ENCODE data around the gene OTC.

Gene OTC

DNA sequence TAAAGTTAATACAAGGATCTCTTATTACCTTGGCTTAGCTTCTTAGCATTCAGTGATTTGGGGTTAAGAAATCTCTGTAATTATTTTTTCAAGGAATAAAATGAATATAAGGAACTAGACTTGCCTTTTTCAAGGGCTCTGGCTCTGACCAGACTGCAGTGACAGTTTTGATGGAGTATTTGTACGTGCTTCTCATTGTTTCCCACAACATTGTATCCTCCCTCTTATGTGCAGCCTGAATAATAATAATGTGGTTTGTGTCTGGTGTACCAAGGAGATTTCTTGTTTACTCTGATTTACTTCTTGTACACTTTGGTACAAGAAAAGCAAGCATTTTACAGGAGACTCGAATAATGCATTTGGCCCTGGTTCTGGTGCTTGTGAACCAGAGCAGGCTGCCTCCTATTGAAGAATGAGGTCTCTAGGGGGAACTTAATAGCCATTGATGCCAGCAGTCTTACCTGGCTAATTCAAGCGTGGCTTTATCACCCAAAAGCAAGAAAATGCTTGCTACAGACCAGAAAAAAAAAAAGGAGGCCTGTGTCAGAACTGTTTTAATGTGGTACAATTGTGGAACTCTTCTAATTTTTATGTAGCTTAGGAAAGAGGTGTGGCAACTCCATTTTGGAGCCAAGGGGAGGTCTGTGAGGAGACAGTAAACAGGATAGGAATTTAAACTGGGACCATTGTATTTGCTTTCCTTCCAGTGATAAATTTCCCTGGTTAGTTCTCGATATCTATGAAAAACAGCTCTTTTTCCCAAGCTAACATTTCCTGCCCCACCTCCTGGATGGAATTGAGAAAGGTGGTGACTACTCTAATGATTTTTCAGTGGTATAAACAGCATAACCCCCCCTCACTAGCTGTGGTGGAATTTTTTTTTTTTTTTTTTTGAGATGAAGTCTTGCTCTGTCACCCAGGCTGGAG is 5.6 kb downstream of the OTC start:
- DNase-seq (ENCODE audit: low read depth), result no peak

DNA sequence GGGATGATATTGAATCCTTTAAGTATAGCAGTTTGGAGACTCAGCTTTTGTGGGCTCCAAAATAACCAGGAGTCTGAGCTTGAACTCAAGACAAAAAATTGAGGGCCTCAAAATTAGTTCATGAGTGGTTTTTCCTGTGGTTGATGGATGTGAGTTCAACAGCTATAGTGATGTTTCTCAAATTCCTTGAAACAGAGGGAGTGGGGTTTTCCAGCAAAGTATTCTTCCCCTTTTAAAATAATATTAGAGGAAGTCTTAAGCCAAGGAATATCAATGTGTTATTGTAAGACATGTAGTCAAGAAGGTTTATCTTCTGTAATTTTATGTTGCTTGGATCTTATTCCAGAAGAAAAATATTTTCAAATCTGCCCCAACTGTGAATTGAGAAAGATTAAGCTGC is 10.6 kb downstream of the OTC start:
- no peak for DNase-seq (ENCODE audit: low read depth)

DNA sequence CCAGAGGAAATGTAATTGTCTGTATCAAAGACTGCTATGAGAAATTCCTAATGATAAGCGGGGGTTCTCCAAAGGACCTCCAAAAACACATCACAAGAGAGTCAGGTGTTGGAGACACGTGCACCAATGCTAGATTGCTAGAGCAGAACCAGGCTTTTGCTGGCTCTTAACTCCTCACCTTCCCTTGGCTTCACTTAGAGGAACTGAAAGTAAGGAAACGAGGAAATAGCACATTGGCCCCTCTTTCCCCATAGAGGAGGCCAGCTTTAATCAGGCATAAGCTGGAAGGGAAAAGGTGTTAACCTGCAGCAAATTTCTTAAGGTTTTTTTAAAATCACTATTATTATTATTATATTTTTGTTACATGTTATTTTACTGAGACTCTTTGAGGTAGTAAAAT is 13.6 kb downstream of the OTC start:
- no peak for DNase-seq (ENCODE audit: low read depth)

DNA sequence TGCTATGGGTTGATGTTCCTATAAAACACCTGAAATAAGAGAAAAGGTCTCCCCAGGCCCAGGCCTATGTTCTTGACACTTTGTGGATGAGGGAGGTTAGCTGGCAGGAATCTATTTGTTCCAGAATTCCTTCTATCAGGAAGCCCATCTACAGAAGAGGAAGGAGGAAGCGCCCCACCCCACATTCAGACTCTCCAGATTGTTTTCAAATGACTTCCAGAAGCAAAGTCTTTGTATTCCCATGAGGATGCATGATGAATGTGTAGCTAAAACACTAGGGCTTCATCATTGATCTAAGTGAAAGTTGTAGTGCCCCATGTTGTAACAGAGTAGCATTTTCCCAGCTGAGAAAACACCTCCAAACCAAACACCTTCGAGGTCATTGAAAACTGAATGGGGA is 16.4 kb downstream of the OTC start:
- DNase-seq (ENCODE audit: low read depth), result no peak

DNA sequence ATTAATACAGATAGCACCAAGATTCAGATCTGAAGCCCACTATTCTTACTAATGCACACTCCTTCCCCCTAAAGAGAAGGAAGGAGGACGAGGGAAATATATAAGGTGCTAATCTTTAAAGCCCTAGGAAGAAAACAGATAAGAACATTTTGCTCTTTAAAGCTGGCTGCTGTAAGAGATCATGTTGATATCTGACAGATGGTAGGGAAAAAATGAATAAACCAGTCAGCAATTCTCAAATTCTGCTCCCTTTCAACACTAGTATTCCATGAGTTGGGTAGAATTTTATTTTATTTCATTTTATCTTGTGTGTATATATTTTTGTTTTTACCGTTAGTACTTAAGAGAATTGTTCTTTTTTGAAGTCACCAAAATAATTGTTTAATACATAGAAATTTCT is 19.2 kb downstream of the OTC start:
- no peak for DNase-seq (ENCODE audit: low read depth)

DNA sequence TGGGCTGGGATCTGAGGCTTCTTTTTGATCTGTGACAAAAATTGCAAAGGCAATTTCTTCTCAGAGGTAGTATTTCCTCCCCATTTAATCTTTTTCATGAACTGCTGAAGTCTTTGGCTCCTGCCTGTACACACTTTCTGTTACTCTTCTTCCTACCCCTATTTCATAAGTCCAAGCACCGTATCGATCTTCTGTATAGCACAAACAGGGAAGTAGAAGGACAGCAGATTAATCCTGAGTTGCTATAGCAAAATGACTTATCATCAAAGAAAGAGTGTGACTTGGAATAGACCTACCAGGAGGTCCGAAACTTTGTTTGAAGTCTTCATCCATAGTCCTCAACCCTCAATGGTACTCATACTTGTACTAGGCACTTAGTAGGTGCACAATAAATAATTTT is 22.0 kb downstream of the OTC start:
- DNase-seq (ENCODE audit: low read depth), result no peak

DNA sequence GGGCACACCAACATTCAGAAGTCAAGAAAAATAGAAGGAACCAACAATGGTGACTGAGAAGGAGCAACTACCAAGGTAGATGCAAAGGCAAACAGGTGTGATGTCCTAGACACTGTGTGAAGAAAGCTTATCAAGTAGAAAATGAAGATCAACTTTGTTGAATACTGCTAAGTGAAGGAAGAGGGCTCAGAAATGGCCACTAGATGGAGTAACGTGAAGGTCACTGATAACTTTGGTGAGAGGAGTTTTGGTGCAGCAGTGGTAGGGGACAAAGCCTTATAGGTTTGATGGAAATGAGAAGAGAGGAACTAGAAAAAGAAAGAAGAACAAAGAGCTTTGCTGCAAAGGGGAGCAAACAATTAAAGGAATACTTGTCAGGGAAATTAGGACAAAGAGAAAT is 23.5 kb downstream of the OTC start:
- peak; percentile 13 for DNase-seq (ENCODE audit: low read depth)

DNA sequence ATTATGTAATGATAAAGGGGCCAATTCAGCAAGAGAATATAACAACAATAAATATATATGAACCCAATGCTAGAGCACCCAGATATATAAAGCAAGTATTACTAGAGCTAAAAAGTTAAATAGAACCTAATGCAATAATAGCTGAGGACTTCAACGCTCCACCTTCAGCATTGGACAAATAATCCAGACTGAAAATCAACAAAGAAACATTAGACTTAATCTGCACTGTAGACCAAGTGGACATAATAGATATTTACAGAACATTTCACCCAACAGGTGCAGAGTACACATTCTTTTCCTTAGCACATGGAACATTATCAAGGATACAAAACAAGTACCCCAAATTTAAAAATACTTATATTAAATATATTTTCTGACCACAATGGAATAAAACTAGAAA is 24.3 kb downstream of the OTC start:
- DNase-seq (ENCODE audit: low read depth), result no peak

DNA sequence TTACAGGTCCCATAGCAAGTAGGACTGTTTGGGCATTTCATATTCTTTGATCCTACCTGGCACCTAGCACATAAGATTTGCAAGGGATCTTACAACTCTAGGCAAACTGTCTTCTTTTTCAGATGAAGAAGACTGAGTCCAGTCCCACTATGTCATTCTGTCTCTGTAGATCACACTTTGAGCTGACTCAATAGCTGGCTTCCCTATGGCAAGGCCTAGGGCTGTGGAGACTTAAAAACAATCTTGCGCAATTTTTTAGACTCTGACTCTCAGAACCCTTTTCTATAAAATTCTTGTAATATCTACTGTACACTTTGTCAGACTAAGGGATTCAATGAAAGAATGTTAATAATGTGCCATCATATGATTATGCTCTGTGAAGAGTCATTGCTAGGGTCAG is 26.7 kb downstream of the OTC start:
- DNase-seq (ENCODE audit: low read depth), result peak; percentile 11

DNA sequence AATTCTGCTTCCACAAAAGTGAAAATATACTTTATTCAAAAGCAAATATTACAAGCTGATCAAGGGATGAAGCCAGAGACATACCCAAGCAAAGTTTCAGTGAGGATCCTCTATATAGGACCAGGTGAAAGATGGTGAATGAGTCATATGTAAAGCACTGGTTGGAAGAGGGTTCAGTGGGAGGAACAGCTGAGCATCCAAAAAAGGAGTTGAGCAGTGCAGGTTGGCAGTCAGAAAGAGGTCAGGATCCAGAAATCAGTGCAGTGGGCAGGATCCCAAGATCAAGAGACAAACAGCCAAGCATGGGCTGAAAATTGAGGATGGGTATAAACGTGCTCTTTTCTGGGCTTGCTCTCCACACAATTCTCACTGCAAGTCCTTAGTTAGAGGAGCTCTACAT is 30.3 kb downstream of the OTC start:
- no peak for DNase-seq (ENCODE audit: low read depth)

DNA sequence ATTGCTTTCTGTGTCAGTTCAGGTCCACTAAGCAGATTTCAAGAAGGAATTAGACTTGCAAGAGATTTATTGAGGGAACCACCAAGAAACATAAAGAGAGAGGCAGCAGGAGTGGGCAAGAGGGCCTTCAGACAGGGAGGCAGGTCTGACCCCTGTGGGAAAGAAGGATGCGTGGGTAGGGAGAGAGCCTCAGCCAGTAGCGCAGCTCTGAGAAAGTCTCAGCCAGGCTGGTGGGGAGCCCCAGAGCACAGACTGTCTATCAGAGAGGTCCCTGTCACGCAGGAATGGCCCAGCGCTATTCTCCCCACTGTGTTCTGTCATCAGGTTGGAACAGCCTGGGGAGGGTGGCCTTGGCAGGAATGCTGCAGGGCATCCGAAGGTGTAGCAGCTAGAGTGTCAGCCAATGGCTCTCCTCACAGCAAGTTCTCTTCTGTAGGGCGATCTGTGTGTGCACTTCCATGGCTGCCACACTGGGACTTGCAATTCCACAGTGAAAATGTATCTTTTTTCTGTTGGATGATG is 48.0 kb downstream of the OTC start:
- no peak for DNase-seq (ENCODE audit: low read depth)

DNA sequence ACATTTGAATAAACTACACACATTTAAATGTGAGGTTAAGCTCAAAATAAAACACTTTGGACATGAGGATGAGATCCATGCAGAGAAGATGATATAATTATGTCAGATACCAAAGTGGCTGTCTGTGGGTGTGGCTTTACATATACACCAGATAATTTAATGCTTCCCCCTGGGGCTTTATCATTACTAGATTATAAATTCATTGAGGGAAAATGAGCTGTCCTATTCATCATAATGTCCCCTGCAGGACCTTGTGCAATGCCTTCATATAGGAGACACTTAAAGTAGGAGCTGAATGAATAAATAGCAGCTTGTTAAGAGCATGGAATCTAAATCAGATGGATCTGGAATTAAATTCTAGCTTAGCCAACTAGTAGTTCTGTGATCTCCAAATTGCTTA is 49.7 kb downstream of the OTC start:
- DNase-seq (ENCODE audit: low read depth), result no peak

DNA sequence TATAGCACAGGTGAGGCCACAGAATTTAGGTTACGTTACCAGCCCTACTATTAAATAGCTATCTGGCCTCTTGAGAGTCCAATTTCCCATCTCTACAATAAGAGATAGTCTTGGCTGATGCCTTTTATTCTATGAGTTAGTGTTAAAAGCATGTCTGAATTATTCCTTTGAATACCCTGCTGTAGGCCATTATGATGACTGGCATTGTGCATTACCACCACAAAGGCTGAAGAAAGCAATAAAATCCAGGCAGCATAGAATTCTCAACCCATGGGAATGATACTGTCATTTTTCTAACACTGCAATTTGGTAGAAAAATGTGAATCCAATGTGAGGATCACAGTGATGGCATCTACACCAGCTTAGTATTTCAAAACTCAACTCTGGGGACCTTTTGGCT is 51.4 kb downstream of the OTC start:
- DNase-seq (ENCODE audit: low read depth), result no peak

DNA sequence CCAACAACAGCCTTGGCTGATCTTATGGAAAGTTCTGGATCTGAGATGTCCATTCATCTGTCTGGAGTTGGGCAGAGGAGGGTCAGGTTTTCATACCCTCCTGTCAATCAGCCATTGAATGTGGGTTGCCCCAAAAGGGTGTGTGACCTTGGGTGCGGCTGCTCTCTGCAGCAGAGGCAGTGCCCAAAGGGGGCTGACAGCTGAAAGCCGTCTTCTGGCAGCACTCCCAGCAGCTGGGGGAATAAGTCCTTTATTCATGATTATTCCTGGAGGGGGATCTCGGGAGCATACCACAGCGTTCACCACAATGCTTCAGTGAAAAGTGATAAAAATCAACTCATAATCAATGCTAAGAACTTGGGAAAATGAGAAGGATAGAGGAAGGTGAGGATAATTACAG is 54.7 kb downstream of the OTC start:
- no peak for DNase-seq (ENCODE audit: low read depth)

DNA sequence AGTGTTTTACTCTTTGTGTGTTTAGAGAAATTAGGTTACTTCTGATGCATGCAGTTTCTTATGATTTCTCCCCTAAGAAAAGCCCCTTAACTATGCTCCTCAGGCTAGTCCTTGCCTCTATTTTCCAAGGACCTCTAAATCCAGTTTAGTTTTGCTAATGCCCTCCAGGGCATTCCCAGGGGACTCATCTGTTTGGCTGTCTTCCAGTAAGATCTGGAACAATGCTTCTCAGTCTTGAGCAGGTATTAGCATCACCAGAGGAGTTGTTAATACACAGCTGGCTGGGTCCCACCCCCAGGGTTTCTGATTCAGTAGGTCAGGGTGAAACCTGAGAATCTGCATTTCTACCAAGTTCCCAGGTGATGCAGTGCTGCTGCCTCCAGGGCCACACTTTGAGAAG is 56.9 kb downstream of the OTC start:
- no peak for DNase-seq (ENCODE audit: low read depth)

DNA sequence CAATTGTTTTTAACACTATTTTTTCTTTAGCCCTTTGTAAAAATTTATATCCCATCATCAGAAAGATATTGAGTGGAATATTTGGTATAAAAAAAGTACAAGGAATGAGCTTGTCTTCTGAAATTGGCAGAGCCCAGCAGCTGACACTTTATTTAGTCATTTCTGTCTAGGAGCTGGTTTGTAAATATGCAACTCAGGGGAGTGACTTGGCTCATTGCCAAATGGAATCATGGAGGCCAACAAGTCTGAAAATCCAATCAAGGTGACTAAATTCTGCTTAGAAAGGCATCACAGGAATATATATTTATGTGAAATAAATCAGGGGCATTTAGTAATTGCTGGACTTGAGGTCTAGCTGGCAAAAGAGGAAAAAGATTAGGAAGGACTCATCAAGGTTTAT is 74.4 kb downstream of the OTC start:
- no peak for DNase-seq (ENCODE audit: low read depth)

DNA sequence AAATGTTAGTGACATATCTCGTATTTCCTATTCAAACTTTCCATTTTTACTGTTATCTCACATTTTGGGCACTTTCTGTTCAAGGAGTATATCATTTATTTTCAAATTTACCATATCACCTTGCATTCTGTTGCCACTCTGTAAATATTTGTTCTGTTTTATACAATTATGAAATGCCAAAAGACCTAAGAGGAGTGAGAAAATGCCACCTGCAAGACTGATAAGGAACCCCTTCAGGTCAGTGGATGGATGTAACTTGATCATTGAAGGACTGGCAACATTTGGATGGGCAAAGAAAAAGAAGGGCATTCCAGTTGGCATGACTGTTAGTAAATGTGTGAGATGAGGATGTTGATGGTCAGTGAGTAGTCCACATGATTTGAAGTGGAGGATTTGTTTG is 79.1 kb downstream of the OTC start:
- DNase-seq (ENCODE audit: low read depth), result no peak

DNA sequence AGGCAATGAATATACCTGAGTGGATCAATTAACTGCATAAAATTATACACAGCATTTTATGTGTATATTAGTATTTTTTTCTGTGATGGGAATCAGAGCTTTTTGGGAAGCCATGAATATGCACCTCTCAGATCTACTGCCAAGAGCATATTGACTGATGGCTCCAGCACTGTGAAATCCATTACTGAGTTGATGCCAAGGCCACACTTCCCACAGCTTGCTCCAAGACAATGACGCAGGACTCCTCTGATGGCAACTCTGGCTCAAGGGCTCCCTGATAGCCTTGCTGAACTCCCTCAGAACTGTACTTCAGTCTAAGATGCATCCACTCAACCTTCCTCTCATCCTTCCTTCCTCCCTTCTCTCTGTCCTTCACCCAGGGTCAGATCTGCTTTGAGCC is 82.7 kb downstream of the OTC start:
- no peak for DNase-seq (ENCODE audit: low read depth)

DNA sequence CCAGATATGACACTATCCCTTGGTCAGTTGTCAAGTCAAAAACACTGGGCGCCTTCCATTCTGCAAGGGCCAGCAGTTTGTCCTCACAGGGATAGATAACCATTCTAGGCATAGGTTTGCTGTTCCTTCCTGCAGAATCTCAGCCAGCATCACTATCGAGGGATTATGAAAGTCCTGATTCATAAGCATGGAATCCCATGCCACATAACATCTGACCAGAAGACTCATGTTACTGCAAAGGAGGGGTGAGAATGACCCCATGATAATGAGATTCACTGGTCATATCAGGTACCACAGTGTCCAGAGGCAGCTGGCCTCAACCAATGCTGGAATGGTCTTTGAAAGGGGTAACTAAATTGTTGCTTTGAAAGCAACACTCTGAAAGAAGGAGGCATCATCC is 84.7 kb downstream of the OTC start:
- DNase-seq (ENCODE audit: low read depth), result peak; percentile 14

DNA sequence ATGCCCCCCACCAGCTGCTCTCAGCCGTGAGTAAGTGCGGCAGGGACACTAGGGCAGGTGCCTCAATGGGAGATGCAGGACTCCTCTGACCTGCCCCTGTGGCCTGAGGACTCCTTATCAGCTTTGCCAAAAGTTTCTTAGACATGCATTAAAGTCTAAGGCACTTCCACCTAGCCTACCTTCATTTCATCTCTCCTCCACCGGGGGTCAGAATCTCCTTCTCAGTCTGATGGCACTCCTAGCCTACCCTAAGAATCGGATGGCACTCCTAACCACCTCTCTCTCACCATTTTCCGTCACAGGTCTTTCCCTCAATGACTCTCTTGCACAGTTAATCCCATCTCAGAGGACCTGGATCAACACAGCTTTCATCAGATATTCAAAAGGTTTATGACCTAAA is 85.9 kb downstream of the OTC start:
- no peak for DNase-seq (ENCODE audit: low read depth)

DNA sequence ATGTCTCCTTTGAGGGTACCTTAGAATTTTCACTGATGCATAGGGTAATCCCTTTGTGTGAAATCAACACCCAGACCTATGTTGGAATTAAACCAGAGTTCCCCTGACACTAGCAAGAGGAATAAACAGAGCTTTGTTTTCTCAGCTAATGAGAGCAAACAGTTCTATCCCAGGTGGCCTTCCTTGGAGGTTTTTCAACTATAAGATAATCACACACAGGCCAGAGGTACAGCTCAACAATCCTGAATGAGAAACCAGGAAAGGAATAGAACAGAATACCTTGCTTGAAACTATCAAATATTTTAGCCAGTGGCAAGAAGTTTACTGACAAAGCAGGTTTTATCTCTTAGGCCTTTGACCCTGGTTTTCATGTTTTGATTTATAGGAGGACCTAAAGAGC is 100.2 kb downstream of the OTC start:
- DNase-seq (ENCODE audit: low read depth), result no peak

DNA sequence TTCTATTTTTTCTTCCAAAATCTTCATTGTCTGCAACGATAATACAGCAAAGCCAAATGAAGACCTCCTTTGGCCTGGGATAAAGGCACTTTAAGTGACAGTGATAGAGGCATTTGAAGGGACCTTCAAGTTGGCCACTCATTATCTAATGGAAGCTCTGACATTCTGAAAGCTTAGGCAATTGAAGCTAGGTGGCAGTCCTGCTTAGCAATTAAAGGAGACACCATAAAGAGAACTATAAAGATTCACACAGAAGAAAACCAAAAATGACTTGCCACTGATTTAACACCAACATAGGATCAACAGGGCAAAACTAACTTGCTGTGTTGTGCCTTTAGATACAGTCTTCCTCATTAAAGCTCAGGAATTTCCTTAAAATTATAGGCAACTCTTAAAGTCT is 105.7 kb downstream of the OTC start:
- DNase-seq (ENCODE audit: low read depth), result no peak

DNA sequence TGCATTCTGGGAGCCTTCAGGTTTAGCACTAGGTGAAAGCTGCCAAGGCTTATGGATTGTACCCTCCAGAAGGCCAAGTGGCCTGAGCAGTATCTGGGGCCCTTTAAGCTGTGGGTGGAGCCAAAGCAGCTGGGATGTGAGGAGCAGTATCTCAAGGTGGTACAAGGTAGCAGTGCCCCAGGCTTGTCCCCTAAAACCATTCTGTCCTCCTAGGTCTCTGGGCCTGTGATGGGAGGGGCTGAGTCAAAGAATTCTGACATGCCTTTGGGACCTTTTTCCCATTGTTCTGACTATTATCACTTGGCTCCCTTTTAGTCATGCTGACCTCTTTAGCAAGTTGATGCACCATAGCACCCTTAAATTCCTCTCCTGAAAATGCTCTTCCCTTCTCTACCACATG is 109.9 kb downstream of the OTC start:
- no peak for DNase-seq (ENCODE audit: low read depth)

DNA sequence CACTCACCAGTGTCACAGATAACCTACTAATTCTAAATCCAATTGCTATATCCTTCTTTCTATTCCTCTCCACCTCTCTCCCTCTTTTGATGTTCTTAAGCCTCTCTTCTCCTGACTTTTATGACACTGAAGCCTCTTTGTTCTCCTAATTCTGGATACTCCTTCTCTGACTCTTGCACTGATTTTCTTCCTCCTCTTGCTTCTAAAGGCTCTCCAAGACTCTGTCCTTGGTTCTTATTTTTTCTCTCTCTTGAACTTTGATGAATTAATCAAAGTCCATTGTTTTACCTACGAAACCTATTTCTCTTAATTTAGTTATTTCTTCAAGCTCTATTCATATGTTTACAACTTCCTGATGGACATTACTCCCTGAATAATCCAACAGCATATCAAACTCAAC is 113.3 kb downstream of the OTC start:
- DNase-seq (ENCODE audit: low read depth), result no peak

Data from iris pigment epithelial cell (primary cell).